GM19238 (cell line): ENCODE data around the gene RASGRF2.
"Not testable (repeated sequence)": the region's sequence is repeated elsewhere in the genome, so short reads cannot be mapped to it uniquely, and the experiment has no call there.

Experiments used
- DNase-seq: peaks from one replicate; pipeline ENCODE4 v3.0.0; 2011; ENCODE audit warnings: low spot score; ENCODE audit not compliant: insufficient read length

The RASGRF2 gene

GRCh38 chr5:81068063-81068462, 107.9 kb downstream of the RASGRF2 start:
- DNase-seq: no peak

GRCh38 chr5:81068635-81069034, 108.5 kb downstream of the RASGRF2 start:
- no peak for DNase-seq

- no peak for DNase-seq
Measured at GRCh38 chr5:81069990-81070389, 109.8 kb downstream of the RASGRF2 start.

- no peak for DNase-seq
Measured at GRCh38 chr5:81070571-81071255, 110.5 kb downstream of the RASGRF2 start.

GRCh38 chr5:81075041-81075440, 114.9 kb downstream of the RASGRF2 start:
- DNase-seq: no peak

GRCh38 chr5:81077105-81077504, 116.9 kb downstream of the RASGRF2 start:
- no peak for DNase-seq

- no peak for DNase-seq
Measured at GRCh38 chr5:81078930-81079329, 118.8 kb downstream of the RASGRF2 start.

GRCh38 chr5:81080809-81081460, 120.8 kb downstream of the RASGRF2 start:
- DNase-seq: no peak

- no peak for DNase-seq
Measured at GRCh38 chr5:81081461-81081835, 121.3 kb downstream of the RASGRF2 start.

- no peak for DNase-seq
Measured at GRCh38 chr5:81086881-81087281, 126.7 kb downstream of the RASGRF2 start.

- DNase-seq: no peak
Measured at GRCh38 chr5:81091199-81091598, 131.0 kb downstream of the RASGRF2 start.

GRCh38 chr5:81093536-81094196, 133.5 kb downstream of the RASGRF2 start:
- DNase-seq: no peak

- no peak for DNase-seq
Measured at GRCh38 chr5:81095835-81096234, 135.7 kb downstream of the RASGRF2 start.

- DNase-seq: no peak
Measured at GRCh38 chr5:81097713-81098112, 137.6 kb downstream of the RASGRF2 start.

- DNase-seq: no peak
Measured at GRCh38 chr5:81105261-81105877, 145.2 kb downstream of the RASGRF2 start.

GRCh38 chr5:81115261-81115660, 155.1 kb downstream of the RASGRF2 start:
- DNase-seq: no peak

GRCh38 chr5:81117566-81117965, 157.4 kb downstream of the RASGRF2 start:
- no peak for DNase-seq

GRCh38 chr5:81121273-81121672, 161.1 kb downstream of the RASGRF2 start:
- DNase-seq: no peak

- no peak for DNase-seq
Measured at GRCh38 chr5:81121836-81122630, 161.9 kb downstream of the RASGRF2 start.

GRCh38 chr5:81124689-81125088, 164.5 kb downstream of the RASGRF2 start:
- DNase-seq: not testable (repeated sequence)

GRCh38 chr5:81125959-81126358, 165.8 kb downstream of the RASGRF2 start:
- no peak for DNase-seq
